DMS53 treated with DMSO at 0.1 percent for 48 hours (cell line): ENCODE data around the gene CHGA.

ENCODE experiments used
- DNase-seq: peaks from one replicate; lab custom pipeline; 2025; ENCODE audit not compliant: unreplicated experiment; lab: John Stamatoyannopoulos, UW

CHGA gene

DNA sequence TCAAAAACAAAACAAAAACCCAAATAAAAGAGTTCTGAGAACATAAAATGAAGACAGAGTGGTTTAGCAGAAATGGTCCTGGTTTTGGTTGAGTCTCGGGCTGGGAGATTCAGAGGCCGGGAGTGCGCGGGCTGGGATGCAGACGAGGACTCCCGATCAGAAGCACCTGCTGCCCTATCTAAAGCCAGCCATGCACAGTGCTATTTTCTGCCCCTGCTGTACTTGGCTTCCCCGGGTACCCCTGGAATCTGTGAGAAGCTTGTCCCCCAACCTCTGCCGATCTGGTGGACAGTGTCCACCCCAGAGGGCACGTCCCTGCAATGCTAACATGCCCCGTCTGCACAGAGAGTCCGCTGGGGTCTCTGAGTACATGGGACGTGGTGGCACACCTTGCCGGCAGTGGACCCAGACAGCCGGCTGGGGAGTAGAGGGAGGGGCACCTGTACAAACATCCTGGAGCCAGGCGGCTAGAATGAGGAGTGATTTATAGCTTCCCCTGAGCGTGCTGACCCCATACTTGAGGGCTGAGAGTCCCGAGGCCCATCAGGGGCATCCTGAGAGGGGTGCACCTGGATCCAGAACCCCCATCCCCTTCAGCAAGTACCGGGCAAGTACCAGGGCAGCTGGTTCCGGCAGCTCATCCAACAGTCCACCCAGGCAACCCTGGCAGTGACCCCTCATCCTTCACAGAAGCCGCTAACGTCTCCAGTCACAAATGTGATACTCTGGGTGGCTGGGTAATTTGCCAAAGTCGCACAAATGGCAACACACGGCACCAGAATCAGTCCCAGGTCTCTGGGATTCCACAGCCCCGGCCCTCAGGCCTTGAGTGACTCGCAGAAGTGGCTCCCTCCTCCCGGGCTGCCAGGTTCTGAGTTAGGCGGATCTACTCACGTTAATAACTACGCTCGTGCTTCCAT, 37.1 kb downstream of the CHGA start:
- no peak for DNase-seq

DNA sequence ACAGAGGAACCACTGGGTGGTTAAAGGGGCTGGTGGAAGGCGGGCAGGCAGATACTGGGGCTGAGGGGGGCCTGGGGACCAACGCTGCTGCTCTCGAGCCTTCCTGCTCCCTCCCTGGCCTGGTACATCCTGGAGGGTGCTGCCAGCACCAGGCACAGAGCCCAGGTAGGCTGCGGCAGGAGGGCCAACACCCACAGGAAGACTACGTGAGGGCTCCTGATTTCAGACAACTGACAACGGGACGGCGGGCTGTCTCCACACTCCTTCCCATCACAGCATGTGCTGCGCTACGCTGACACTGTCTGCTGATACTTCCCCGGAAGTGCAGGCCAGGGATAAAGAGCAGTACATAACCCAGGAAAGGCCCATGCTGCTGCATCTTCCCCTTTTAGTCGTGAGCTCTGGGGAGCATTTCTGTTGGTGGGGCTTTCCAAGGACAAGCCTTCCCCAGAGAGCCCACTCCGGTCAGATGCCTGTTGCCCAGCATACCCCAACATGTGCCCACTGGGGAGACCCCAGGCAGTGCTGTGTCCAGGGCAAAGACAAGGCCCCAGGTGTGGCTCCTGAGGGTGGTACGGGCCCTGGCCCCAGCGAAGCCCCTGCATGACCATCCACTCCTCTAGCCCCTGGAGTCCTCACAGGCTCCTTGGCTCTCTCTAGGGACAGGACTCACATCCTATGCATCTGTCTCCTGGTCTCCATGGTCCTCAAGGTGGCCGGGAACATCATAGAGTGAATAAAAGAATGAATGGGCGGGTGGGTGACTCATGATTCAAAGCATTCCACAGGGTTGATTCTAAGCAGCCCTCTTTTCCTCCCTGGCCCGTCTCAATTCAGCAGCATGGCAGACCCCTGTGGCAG, 38.0 kb downstream of the CHGA start:
- DNase-seq, result no peak

DNA sequence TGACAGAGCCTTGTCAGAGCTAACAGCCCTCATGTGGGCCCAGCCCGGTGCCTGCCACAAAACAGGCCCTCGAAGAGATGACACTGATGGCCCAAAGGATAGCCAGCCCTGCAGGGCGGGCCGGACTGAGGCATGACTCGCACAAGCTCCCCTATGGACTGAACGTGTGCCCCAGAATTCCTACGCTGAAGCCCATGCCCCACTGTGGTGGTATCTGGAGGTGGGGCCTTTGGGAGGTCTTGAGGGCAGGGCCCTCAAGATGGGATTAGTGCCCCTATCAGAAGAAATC, 38.6 kb downstream of the CHGA start:
- no peak for DNase-seq

DNA sequence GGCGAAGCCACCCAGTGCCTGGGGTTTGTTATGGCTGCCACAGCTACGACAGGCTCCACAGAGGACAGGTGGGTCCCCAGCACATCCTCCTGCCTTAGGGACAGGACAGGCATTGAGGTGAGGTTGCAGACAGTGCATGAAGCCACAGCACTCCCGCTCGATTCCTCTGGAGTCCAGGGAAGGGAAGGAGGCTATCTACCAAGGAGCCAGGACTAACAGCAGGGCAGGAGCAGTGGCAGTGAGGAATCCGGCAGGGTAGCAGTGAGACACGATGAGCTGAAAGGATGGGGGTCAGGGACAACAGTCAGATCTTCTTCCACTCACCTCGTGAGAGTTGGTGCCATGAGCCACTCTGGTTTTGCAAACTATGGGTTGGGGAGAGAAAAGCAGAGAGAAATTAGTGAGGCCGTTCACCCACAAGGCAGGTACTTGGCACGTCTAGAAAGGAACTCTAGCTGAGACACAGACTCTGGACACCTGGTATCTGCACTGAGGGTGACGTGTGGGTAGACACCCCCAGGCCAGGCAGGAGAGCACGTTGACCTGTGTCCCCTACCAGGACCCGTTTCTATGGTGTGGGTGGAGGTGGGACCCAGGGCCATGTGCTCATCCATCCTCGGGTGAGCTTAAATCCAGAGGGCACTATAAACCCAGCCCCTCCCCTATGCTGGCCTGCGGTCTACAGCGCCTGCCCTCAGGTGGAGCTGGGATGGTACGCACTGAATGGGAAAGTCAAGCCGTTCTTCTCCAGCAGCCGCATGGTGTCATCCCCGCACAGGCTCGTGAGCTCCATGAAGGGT, 39.3 kb downstream of the CHGA start:
- DNase-seq, result no peak

DNA sequence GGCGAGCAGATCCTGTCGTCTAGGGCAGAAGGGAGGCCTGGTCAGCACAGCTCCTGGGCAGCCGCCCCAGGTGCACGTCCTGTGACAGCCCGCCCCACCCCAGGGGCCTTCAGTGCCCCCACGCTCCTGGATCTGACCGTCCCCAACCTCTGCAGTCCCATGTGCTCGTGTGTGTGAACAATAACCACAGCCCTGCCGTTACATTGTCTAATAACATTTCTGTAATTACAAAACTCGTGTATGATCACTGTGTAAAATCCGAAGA, 39.8 kb downstream of the CHGA start:
- DNase-seq, result no peak

DNA sequence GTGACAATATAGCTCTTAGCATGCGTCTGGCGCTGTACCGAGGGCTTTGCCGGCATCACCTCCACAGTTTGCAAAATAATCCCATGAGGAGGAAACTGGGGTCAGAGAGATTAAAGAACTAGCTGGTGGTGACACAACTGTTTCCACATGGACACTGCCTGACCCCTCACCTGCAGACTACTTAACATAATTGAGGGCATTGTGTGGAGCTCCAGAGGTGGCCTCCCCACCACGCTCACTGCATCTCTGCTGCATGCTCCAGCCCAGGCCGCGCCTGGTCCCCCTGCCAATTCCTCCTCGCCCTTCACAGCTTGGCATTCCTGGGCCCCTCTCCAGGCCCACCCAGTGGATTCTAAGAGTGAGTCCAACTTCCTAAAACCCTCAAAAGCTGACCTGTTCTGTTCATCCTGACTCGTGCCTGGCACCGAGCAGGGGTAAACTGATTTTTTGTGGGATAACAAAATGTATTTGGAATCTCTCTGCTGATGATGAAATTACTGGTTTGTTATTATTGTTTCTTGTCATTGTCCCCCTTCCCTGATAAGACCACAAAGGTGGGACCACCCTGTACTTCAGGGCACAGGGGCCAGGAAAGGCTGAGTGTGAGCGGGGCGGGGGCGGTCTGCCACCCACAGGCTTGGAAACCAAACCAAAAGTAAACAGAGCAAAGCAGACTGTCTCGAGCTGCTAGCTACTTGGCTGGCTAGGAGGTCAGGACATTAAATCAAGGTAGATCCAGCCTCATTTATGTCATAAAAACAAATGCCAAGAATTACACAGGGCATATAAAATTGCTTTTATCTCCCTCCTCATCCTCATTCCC, 40.6 kb downstream of the CHGA start:
- no peak for DNase-seq

DNA sequence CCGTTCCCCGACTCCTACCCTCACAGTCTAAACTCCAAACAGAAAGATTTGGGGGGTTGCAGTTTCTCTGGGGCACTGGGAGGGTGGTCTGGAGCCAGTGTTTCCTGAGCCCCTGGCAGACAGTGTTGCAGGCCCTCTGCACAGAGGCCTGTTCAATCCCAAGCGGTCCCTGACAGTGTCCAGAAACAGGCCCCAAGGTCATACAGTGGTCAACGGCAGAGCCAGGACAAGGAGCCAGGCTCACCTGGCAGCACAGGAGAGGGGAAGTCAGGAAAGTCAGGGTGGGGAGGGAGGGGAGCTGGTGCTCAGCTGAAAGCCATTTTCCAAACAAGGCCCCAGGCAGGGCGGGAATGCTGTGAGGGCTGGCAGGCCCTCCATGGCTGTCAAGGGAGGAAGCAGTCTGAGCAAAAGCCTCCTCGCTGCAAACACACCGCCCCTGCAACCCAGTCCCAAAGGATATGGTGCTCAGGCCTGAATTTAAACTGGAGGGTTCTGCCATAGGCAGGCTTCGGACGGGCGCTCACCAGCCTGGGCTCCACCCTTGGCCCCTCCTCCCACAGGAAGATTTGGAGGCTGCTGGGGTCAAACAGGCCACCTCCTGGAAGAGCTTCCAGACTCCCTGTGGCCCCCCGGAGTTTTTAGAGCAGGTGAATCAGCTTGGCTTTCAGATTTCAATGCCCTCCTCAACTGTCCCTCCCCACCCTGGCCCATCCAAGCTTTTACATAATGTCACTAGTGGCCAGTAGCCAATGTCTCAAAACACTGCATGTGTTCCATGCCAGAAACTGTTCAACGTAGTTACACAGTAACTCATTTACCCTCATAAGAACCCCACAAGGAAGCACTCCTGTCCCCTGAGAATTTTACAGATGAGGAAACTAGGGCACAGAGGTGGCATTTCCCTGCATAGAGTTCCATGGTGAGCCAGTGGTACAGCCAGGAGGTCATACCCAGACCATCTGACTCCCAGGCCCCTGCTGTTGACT, 41.5 kb downstream of the CHGA start:
- DNase-seq, result no peak

DNA sequence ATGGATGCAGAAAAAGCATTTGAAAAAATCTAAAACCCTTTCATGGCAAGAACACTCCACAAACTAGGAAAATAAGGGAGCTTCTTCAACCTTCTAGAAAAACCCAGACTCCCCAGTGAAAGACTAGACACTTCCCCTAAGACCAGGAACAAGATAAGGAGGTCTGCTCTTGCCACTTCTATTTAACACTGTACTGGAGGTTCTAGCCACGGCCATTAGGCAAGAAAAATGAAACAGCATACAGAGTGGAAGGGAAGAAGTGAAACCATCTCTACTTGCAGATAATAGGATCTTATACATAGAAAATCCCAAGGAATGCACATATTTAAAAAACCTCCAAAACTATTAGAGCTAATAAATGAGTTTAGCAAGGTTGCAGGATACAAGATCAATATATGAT, 42.3 kb downstream of the CHGA start:
- no peak for DNase-seq

DNA sequence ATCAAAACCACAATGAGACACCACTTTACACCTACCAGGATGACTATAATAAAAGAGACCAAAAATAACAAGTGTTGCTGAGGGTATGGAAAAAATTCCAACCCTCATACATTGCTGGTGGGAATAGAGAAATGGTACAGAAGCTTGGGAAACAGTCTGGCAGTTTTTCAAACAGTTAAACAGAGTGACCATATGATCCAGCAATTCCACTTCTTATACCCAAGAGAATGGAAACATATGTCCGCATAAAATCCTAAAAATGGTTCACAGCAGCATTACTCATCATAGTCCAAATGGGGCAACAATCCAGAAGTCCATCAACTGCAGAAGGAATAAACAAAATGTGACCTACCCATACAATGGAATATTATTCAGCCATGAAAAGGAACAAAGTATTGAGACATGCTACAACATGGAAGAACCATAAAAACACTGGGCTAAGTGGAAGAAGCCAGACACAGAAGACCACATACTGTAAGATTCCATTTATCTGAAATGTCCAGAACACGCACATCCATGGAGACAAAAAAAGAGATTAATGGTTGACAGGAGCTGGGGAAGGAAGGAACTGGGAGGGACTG, 44.5 kb downstream of the CHGA start:
- no peak for DNase-seq

DNA sequence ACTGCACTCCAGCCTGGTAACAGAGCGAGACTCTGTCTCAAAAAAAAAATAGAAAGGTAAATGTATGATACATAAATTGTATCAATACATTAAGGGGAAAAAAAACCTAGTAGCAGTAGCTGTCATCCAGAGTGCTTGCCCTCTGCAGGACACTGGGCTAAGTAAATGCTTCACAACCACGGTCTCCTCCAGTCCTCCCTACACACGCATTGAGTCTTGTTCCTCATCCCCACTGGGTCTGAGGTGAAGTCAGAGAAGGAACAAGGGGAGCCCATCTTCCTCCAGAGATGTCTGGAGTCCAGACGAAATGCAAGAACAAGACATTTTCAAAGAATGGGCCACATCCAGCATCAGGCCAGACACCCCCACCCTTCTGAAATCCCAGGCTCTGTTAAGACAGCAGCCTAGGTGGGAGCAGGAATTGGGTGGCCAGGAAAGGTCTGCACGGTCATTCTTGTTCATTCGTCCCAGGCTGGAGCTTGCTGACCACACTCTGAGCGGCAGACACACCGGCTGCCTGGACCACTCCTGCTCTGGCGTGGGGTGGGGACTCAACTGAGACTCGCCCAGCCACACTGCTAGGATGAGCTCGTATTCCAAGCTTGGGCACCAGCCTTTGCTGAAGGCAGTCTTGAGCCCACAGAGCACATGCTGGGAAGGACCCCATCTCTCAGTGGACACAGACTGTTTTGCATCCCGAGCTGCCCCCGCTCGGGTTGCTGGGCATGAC, 45.5 kb downstream of the CHGA start:
- no peak for DNase-seq

DNA sequence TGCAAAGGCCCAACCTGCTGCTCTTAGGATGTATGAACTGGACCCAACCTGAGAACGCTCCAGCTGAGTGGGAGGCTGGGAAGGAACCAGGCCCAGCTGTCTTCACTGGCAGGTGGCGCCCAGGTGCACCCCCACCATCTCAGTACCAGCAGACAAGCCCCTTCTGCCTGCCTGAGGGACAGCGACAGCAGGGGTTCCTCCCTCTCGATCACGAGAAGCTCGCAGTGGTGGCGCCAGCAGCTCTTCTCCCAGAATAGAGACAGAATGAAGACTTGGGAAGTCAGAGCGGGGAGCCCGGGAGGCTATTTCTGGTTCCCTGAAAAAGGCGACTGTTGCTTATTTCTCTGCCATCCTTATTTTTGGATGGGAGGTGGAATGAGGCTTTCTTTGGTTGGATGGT, 46.5 kb downstream of the CHGA start:
- no peak for DNase-seq

DNA sequence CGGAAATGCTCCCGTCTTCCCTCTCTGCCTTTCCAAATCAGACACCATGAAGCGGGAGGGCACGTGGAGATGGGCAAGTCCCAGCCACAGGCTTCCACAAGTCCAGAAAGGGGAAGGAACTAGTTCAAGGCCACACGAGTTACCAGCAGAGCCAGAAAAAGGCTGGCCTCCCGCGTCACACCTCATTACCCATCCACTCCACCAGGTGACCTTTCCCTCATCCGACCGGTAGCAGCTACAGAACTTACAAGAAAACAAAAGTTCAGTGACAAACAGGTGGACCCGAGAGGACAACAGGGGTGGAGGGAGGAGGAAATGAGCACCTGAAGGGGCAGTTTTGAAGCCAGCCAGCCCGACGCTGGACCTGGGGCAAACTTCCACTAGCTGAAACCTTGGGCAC, 46.9 kb downstream of the CHGA start:
- no peak for DNase-seq

DNA sequence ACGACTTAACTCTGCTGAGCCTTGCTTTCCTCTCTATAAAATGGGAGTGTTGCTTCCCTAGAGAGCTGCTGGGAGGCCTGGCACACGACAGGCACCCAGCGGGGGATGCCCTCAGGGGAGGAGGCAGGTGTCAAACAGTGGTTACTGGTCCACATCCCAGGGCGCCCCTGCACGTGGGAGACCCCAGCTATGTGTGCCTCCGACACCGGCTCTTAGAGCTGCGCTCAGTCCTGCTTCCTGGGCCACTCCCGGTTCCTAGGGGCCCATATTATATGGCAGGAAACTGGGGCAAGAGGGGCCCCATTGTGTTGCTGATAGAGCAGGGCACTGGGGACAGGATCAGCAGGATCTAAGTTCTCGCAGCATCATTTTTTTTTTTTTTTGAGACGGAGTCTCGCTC, 47.3 kb downstream of the CHGA start:
- DNase-seq, result no peak

DNA sequence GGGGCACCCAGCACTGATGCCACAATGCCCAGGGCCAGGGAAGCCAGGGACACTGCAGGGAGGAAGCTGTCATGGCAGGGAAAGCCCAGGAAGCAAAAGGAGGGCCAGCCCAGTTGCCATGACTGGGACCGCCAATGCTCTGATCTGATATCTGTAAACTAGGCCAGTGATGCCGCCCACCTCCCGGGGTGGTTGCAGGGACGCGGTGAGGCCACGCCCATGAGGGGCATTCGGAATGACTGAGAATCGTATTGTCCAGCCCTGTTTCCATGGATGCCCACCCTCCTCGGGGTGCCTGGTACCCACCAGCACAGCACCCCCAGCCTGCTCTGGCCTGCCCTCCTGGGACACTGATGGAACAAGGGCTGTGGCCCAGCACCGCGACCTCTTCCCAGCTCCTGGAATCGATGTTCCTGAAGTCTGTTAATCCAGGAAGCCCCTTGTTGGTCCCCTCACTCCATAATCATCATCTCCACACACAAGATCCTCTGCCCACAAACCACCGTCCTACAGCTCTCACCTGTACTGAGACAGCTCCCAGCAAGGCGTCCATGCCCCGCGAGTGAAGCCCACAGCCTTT, 48.7 kb downstream of the CHGA start:
- DNase-seq, result no peak

DNA sequence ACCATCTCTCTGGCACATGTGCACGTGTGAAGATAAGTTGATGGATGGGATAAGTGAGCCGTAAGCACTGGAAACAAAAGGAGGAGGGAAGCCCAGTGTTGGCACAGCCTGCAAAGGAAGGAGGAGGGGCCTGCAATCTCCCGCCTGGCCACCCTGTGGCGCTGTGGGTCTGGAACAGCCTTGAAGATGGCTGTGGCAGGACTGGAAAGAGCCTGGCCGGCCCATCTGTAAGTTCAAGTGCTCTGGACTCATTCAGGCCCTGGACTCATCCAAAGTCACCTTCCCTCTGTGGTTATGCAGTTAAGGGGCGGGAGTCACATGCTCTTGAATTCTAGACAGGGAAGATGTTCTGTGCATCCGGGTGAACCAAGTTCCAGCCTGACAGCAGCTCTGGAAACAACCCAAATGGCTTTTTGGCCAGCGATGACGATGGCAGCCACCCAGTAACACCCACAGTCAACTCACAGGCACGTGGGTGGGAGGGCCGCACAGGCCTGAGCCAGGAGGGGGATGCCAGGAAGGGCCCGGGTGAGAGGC, 50.4 kb downstream of the CHGA start:
- DNase-seq, result no peak

DNA sequence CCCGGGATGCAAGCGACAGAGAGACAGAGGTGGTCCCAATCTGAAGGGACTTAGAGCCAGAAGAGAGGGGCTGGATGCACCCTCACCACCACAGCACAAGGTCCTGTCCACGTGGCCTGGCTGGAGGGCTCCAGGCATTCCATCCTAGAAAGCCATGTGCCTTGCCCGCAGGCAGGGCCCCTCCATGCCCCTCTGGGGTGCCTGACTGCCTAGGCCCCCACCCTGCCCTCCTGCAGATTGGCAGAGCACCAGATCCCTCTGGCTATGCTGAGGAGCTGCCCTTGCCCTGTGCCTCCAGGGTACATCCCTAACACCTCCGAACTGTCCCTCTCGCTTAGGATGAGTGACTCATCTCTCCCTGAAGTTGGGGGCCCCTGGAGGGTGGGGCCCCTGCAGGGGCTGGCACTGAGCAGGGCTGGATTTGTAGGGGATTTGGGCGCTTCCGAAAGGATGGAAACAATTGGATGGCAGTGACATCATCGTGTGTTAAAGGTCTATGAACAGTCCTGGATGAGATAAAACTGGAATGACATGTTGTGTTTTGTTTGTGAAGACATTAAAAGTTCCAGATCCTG, 50.9 kb downstream of the CHGA start:
- no peak for DNase-seq

DNA sequence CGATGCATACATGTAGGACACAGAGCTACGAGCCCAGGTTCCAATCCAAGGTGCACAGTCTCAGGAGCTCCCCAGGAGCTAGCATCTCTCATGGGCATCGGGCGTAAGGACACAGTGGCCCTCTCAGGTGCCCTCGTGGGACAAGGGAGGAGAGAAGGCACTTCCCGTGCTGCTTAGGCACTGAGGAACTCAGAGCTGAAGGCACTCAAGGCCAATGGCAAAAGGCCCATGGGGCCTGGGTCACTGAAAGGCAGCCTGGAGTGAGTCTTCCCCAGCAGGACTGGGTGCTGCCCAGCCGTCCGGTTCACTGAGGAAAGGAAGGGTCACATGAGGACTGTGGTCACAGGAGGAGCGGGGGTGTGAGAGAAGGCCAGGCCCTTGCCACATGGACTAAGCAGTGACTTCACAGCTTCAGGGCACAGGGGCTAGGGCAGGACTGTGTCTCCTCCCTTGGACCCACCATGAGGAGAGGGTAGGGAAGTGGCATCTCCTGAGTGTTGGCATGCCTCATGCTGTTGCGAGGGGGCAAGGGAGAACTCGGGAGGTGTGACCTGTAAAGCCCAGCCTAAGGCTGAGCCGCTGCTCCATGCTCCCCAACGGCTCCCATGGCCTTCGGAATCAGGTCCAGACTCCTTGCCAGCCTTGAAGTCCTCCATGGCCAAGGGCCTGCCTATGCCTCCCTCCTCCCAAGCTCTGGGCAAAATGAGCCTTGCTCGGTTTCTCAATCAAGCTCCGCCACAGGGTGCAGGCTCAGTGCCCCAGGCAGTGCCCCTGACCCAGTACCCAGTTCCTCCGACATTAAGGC, 51.8 kb downstream of the CHGA start:
- DNase-seq, result no peak
